SU-DHL-6 (cell line): Measurements from ENCODE around the gene EFNA5.

Experiments
- H2AFZ ChIP-seq: fragments of 200-600 bp; sonication (generic); 2 replicates; pipeline ENCODE4 v1.6.1; 2014; ENCODE audit warnings: low read depth, mild to moderate bottlenecking, moderate library complexity, mixed read lengths, antibody characterized with exemption, low read length; ENCODE audit not compliant: severe bottlenecking
- H3F3A ChIP-seq: fragments of 200-600 bp; shearing (Covaris generic); 2 replicates; pipeline ENCODE4 v1.6.0; 2016; ENCODE audit warnings: antibody characterized with exemption, mild to moderate bottlenecking; ENCODE audit not compliant: insufficient read depth
- H3K27ac ChIP-seq: fragments of 200-600 bp; sonication (generic); 2 replicates; pipeline ENCODE4 v1.5.1; 2016; ENCODE audit warnings: low read depth, mild to moderate bottlenecking, low read length, moderate library complexity, mixed read lengths
- H3K27me3 ChIP-seq: fragments of 200-600 bp; sonication (generic), shearing (Covaris generic); 2 replicates; pipeline ENCODE4 v1.6.0; 2014; ENCODE audit warnings: mild to moderate bottlenecking, low read length
- H3K36me3 ChIP-seq: fragments of 200-600 bp; sonication (generic); 2 replicates; pipeline ENCODE4 v1.6.1; 2014; ENCODE audit warnings: mild to moderate bottlenecking, low read length, mixed read lengths
- H3K4me2 ChIP-seq: fragments of 300-600, 200-600 bp; shearing (Covaris generic), sonication (generic); 2 replicates; pipeline ENCODE4 v1.6.0; 2014; ENCODE audit warnings: low read length, low read depth, mild to moderate bottlenecking; ENCODE audit not compliant: poor library complexity, severe bottlenecking
- H3K4me3 ChIP-seq: fragments of 200-600 bp; sonication (generic); 2 replicates; pipeline ENCODE4 v1.5.1; 2014; ENCODE audit warnings: antibody characterized with exemption, low read length, mild to moderate bottlenecking, mixed read lengths; ENCODE audit not compliant: insufficient read depth, poor library complexity, severe bottlenecking
- H3K79me2 ChIP-seq: fragments of 200-600 bp; sonication (generic); 2 replicates; pipeline ENCODE4 v1.6.1; 2014; ENCODE audit warnings: mild to moderate bottlenecking, low read length, moderate library complexity; ENCODE audit not compliant: insufficient read depth
- H3K9ac ChIP-seq: fragments of 200-600 bp; sonication (generic); 2 replicates; pipeline ENCODE4 v1.7.0; 2014; ENCODE audit warnings: mild to moderate bottlenecking, low read length
- H3K9me2 ChIP-seq: fragments of 200-600 bp; sonication (generic); replicated peaks from 2 replicates; pipeline ENCODE4 v1.6.1; 2014; ENCODE audit warnings: low read length; ENCODE audit not compliant: insufficient read depth
- H3K9me3 ChIP-seq: fragments of 200-600 bp; sonication (generic); 2 replicates; pipeline ENCODE4 v1.6.1; 2014; ENCODE audit warnings: low read length, mixed read lengths; ENCODE audit not compliant: insufficient read depth
- H4K20me1 ChIP-seq: fragments of 200-600 bp; sonication (generic); 2 replicates; pipeline ENCODE4 v1.6.1; 2014; ENCODE audit warnings: low read depth, mild to moderate bottlenecking, antibody characterized with exemption, low read length, moderate library complexity, mixed read lengths
- CTCF ChIP-seq: fragments of 200-600 bp; sonication (generic); IDR thresholded peaks from one replicate; pipeline ENCODE4 v1.5.1; 2017; ENCODE audit warnings: antibody characterized with exemption, mild to moderate bottlenecking, low read length, moderate library complexity; ENCODE audit not compliant: insufficient read depth, poor library complexity, severe bottlenecking
- EZH2phosphoT487 ChIP-seq: fragments of 200-600 bp; sonication (generic), shearing (Covaris generic); conservative IDR thresholded peaks from 2 replicates; pipeline ENCODE4 v1.6.1; 2018; ENCODE audit warnings: mild to moderate bottlenecking, antibody characterized with exemption, low read length, moderate library complexity, mixed read lengths

Gene EFNA5

GRCh38 chr5:107467137-107467932, 203.4 kb downstream of the EFNA5 start:
- H3K4me2 ChIP-seq: no peak overlapping the region
- no peaks in the 10 kb centered on the region for H3F3A ChIP-seq
- H3K27ac ChIP-seq: no peak overlapping the region
- H4K20me1 ChIP-seq: no peaks in the 10 kb centered on the region
- no peaks in the 10 kb centered on the region for H3K9me2 ChIP-seq
- H3K27me3 ChIP-seq: no peaks in the 10 kb centered on the region
- H2AFZ ChIP-seq: no peak overlapping the region
- no peaks in the 10 kb centered on the region for H3K79me2 ChIP-seq
- H3K36me3 ChIP-seq: no peaks in the 10 kb centered on the region
- H3K9me3 ChIP-seq: no peaks in the 10 kb centered on the region
- H3K9ac ChIP-seq: no peak overlapping the region
- no peak for TF ChIP-seq EZH2phosphoT487
- no peak for TF ChIP-seq CTCF
- H3K4me3 ChIP-seq: no peak overlapping the region

- no peak overlapping the region for H3K4me2 ChIP-seq
- no peaks in the 10 kb centered on the region for H4K20me1 ChIP-seq
- H3K9ac ChIP-seq: no peak overlapping the region
- H3K36me3 ChIP-seq: no peaks in the 10 kb centered on the region
- no peak overlapping the region for H3K4me3 ChIP-seq
- no peak for TF ChIP-seq CTCF
- TF ChIP-seq EZH2phosphoT487: no peak
- H3F3A ChIP-seq: no peaks in the 10 kb centered on the region
- no peak overlapping the region for H3K27ac ChIP-seq
- H3K9me2 ChIP-seq: no peaks in the 10 kb centered on the region
- H3K79me2 ChIP-seq: no peaks in the 10 kb centered on the region
- no peak overlapping the region for H2AFZ ChIP-seq
- no peaks in the 10 kb centered on the region for H3K9me3 ChIP-seq
- H3K27me3 ChIP-seq: no peaks in the 10 kb centered on the region
Measured at GRCh38 chr5:107466233-107466769, 204.4 kb downstream of the EFNA5 start.

GRCh38 chr5:107464876-107465275, 205.9 kb downstream of the EFNA5 start:
- no peak overlapping the region for H3K27ac ChIP-seq

More at GRCh38 chr5:107464876-107465275, 205.9 kb downstream of the EFNA5 start:
- no peak overlapping the region for H3K4me3 ChIP-seq
- no peaks in the 10 kb centered on the region for H3K36me3 ChIP-seq
- H3K27me3 ChIP-seq: no peaks in the 10 kb centered on the region
- H3K9me3 ChIP-seq: no peaks in the 10 kb centered on the region
- H3K9me2 ChIP-seq: no peaks in the 10 kb centered on the region
- no peaks in the 10 kb centered on the region for H4K20me1 ChIP-seq
- H2AFZ ChIP-seq: no peak overlapping the region
- no peak overlapping the region for H3K4me2 ChIP-seq
- no peak for TF ChIP-seq CTCF
- H3K79me2 ChIP-seq: no peaks in the 10 kb centered on the region
- no peak overlapping the region for H3K9ac ChIP-seq
- H3F3A ChIP-seq: no peaks in the 10 kb centered on the region
